ENCODE measurements around the gene WDR70.

DNA sequence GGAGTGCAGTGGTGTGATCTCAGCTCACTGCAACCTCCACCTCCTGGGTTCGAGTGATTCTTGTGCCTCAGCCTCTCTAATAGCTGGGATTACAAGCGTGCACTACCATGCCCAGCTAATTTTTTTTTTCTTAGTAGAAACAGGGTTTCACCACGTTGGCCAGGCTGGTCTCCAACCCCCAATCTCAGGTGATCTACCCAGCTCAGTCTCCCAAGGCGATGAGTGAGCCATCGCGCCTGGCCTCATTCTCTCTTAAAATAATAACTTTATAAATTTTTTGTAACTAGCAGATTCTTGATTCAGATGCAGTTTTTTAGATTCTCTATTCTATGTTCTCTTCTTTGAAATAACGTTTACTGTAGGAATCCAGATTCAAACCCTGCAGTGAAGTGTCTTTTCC, 333.6 kb downstream of the WDR70 start:
- TF ChIP-seq, protein P1, sequence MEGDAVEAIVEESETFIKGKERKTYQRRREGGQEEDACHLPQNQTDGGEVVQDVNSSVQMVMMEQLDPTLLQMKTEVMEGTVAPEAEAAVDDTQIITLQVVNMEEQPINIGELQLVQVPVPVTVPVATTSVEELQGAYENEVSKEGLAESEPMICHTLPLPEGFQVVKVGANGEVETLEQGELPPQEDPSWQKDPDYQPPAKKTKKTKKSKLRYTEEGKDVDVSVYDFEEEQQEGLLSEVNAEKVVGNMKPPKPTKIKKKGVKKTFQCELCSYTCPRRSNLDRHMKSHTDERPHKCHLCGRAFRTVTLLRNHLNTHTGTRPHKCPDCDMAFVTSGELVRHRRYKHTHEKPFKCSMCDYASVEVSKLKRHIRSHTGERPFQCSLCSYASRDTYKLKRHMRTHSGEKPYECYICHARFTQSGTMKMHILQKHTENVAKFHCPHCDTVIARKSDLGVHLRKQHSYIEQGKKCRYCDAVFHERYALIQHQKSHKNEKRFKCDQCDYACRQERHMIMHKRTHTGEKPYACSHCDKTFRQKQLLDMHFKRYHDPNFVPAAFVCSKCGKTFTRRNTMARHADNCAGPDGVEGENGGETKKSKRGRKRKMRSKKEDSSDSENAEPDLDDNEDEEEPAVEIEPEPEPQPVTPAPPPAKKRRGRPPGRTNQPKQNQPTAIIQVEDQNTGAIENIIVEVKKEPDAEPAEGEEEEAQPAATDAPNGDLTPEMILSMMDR (conservative IDR thresholded peaks at IDR 0.05; ENCODE audit: low read length), result no peak
- no peak for TF ChIP-seq EZH2phosphoT487 (IDR thresholded peaks at IDR 0.05; ENCODE audit: borderline replicate concordance)

Data from Loucy (cell line).